Erythroblast (primary cell): ENCODE data around the gene JPH2.
"Not testable (repeated sequence)": the region's sequence is repeated elsewhere in the genome, so short reads cannot be mapped to it uniquely, and the experiment has no call there.

Source experiments
- DNase-seq, 2 experiments: peaks; one replicate each; lab custom pipeline; 2025; lab: John Stamatoyannopoulos, UW
- GATA1 ChIP-seq: IDR thresholded peaks from 2 replicates; pipeline ENCODE4 v1.6.1; 2011; ENCODE audit warnings: low read depth, mild to moderate bottlenecking, control low read depth, low read length, moderate library complexity
- POLR2A ChIP-seq: IDR thresholded peaks from 2 replicates; pipeline ENCODE4 v1.6.1; 2011; ENCODE audit warnings: mild to moderate bottlenecking, low read length

The JPH2 gene

GRCh38 chr20:44204832-44205215 is 17.8 kb upstream of the JPH2 start:
- DNase-seq: no peak
- TF ChIP-seq GATA1: no peak
- no peak for TF ChIP-seq POLR2A

GRCh38 chr20:44204156-44204831 is 17.3 kb upstream of the JPH2 start:
- TF ChIP-seq POLR2A (no peak), GATA1 (no peak)
- DNase-seq: peak; percentile 64 to 78

- no peak for DNase-seq
- TF ChIP-seq POLR2A (no peak), GATA1 (no peak)
Measured at GRCh38 chr20:44203161-44203560, 16.2 kb upstream of the JPH2 start.

- TF ChIP-seq GATA1 (no peak), POLR2A (no peak)
- no peak for DNase-seq
Measured at GRCh38 chr20:44200983-44201382, 14.0 kb upstream of the JPH2 start.

GRCh38 chr20:44200371-44200770 is 13.4 kb upstream of the JPH2 start:
- no peak for TF ChIP-seq POLR2A
- no peak for TF ChIP-seq GATA1
- no peak for DNase-seq

GRCh38 chr20:44199877-44200276 is 12.9 kb upstream of the JPH2 start:
- TF ChIP-seq GATA1 (no peak), POLR2A (no peak)
- no peak for DNase-seq

- no peak for TF ChIP-seq POLR2A
- TF ChIP-seq GATA1: no peak
- DNase-seq: no peak
Measured at GRCh38 chr20:44198872-44199271, 11.9 kb upstream of the JPH2 start.

GRCh38 chr20:44196271-44196670 is 9.3 kb upstream of the JPH2 start:
- peak in 1 of 2 experiments; percentile 11 for DNase-seq
- TF ChIP-seq POLR2A (no peak), GATA1 (no peak)

- DNase-seq: peak in 1 of 2 experiments; percentile 36
- TF ChIP-seq POLR2A: no peak
- no peak for TF ChIP-seq GATA1
Measured at GRCh38 chr20:44195605-44196004, 8.6 kb upstream of the JPH2 start.

GRCh38 chr20:44193801-44194200 is 6.8 kb upstream of the JPH2 start:
- TF ChIP-seq GATA1 (no peak), POLR2A (no peak)
- no peak for DNase-seq

GRCh38 chr20:44191640-44192039 is 4.7 kb upstream of the JPH2 start:
- not testable (repeated sequence) for DNase-seq

- DNase-seq: peak; percentile 67 to 78
Measured at GRCh38 chr20:44190197-44190852, 3.3 kb upstream of the JPH2 start.

- no peak for TF ChIP-seq POLR2A
- TF ChIP-seq GATA1: no peak
- DNase-seq: no peak
Measured at GRCh38 chr20:44188752-44189151, 1.8 kb upstream of the JPH2 start.

GRCh38 chr20:44187772-44188709 is 1.1 kb upstream of the JPH2 start:
- DNase-seq: no peak
- TF ChIP-seq POLR2A (no peak), GATA1 (no peak)

- TF ChIP-seq POLR2A: no peak
- TF ChIP-seq GATA1: no peak
- no peak for DNase-seq
Measured at GRCh38 chr20:44186674-44187053, 324 bp downstream of the JPH2 start.
